Measurements from ENCODE around the gene USP51. TPM values are rescaled to one million over a fixed set of nuclear protein-coding genes. Genes with fewer than 3 reads are reported as not detected.
"Not testable (repeated sequence)": the region's sequence is repeated elsewhere in the genome, so short reads cannot be mapped to it uniquely, and the experiment has no call there.

USP51 gene
- total RNA-seq, 1 experiment from 2014 or later: 0.91 TPM

DNA sequence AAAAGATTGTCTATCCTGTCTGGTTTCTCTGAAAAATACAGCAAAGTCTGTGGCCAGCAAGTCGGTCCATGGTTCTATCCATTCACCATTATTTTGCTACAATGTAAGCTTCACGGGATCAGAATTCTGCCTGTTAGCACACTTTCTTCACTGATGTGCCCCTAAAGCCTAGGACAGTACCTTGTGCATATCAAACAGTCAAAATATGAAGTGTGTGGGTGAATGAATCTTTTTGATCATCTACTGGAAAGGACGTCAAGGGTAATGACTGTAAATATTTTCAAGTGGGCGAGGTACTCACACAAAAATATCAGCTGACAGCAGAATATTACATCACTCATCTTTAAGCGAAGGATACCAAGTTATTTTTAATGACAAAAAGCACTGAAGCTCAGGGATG lies 24.5 kb downstream of the USP51 start:
- DNase-seq (ENCODE audit: low spot score): not testable (repeated sequence)

DNA sequence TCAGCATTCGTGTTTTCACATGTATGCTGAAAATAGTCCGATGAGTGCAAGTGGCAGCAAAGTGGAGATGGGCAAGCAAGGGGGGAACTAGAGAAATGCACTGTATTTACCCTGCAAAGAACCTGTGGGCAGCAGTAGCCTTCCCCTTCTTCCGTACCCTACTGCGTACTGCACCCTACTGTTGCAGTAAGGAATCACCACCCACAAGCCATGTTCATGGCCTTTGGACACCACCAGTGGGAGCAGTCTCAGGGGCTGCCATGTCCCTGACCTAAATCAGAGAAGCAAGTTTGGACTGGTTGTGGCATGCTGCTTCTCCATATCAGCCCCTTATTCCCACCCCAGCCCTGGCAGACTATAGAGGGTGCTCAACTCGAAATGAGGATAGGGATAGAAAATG lies 25.6 kb downstream of the USP51 start:
- not testable (repeated sequence) for DNase-seq (ENCODE audit: low spot score)

DNA sequence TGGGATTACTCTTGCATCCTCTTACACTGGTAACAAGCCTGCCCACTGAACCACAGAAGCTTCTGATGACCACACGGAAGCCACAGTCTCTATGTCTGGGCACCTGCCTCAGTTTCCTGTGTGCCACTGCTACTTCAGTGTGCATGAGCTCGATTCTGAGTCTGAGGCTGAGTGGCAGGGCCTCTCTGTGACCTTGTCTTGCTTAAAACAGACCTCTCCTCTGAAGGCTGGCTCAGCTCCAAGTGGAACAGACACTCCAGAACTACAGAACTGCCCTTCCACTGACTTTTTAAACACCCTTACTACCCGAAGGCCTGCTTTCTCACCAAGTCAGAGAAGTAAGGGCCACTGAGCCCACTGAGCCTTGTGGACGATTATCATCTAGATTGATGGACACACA lies 29.7 kb downstream of the USP51 start:
- not testable (repeated sequence) for DNase-seq (ENCODE audit: low spot score)

DNA sequence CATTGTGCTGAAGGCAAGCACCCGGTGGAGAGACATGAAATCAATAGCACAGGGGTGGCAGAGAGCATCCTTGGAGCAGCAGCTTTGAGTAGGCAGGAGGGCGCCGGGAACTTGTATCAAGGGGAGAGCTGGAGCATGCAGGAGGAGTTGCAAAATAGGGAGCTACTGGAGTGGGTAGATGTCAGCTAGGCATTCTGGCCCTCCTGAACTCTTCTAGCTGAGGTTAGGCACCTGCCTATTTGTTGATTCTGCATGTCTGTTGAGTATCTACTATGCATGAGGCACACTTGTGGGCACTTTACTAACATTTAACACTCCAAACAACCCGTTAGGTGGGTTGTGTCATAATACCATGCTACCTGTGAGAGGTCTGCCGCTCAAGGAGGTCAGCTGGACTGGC lies 30.2 kb downstream of the USP51 start:
- not testable (repeated sequence) for DNase-seq (ENCODE audit: low spot score)

DNA sequence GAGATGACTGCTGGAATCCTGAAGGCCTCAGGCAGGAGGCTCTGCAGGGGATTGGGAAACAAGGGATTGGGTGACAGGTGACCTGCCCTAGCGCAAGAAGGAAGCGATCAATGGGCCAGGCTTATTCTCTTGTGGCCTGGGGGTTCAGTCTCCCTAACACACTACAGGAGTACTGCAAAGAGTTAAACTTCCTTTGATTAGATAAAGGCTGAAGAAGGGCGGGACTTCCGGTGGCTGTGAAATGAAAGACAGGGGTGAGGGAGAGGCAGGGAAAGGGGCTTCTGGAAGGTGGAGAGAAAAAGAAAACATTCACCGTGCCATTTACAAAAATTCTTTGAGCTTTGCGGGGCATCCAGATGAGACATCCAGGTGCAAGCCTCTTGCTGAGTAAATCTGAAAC lies 33.9 kb downstream of the USP51 start:
- not testable (repeated sequence) for DNase-seq (ENCODE audit: low spot score)

DNA sequence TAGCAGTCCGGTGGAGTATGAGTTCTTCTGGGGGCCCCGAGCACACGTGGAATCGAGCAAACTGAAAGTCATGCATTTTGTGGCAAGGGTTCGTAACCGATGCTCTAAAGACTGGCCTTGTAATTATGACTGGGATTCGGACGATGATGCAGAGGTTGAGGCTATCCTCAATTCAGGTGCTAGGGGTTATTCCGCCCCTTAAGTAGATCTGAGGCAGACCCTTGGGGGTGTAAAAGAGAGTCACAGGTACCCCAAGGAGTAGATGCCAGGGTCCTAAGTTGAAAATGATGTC lies 36.9 kb downstream of the USP51 start:
- DNase-seq (ENCODE audit: low spot score): no peak

DNA sequence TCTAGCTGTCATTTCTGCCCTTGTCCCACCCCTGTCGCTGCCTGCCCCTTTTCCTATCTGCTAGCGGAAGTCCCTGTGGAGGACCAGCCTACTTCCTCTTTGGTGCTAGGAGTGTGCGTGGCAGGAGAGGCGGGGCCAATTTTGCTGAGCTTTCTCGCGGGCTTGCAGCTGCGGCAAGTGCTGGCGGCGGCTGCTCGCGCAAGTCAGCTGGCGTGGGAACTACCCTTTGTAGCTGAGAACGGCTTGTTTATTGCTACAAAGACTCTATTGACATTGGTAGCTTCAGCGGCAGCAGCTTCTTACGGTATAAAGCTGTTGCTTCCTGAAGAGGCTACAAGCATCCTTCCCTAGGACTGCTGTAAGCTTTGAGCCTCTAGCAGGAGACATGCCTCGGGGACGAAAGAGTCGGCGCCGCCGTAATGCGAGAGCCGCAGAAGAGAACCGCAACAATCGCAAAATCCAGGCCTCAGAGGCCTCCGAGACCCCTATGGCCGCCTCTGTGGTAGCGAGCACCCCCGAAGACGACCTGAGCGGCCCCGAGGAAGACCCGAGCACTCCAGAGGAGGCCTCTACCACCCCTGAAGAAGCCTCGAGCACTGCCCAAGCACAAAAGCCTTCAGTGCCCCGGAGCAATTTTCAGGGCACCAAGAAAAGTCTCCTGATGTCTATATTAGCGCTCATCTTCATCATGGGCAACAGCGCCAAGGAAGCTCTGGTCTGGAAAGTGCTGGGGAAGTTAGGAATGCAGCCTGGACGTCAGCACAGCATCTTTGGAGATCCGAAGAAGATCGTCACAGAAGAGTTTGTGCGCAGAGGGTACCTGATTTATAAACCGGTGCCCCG lies 37.4 kb downstream of the USP51 start, which contains the start of gene MAGEH1:
Gene MAGEH1 (plus strand): TSS at position 138 of the 843 bp plus-strand sequence. CDS start 248 bp downstream, at position 386.
- DNase-seq (ENCODE audit: low spot score): peak; percentile 84

DNA sequence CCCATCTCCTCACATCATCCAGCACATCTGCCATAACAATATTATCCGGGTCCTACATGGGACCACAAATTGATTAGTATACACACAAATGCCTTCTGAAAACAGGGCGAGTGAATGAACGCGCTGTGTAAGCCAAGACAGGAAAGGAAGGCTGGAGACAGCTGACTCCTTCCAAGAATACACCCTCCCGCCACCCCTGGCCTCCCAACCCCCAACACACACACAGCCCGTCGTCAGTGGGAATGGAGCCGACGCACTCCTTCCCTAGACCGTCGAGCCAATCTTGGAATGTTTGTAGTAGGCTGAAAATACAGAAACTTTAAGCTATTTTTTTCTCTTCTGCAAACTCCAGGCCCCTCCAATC lies 38.0 kb downstream of the USP51 start:
- no peak for DNase-seq (ENCODE audit: low spot score)

DNA sequence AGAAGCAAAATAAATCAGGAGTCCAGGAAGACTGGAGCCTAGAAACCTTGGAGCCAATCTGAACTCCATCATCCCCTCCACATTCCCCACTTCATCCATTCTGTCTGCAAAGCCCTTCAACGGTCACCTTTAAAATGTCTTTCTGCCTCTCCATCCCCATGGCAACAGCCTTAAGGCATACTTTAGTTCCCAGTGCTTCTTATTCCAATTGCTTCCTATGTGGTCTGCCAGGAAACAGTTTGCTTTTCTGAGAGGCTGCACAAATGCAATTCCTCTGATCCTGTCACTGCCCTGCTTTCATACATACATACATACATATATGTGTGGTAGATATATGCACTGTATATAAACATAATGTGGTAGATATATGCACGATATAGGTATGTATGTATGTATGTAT lies 38.5 kb downstream of the USP51 start:
- DNase-seq (ENCODE audit: low spot score): no peak

DNA sequence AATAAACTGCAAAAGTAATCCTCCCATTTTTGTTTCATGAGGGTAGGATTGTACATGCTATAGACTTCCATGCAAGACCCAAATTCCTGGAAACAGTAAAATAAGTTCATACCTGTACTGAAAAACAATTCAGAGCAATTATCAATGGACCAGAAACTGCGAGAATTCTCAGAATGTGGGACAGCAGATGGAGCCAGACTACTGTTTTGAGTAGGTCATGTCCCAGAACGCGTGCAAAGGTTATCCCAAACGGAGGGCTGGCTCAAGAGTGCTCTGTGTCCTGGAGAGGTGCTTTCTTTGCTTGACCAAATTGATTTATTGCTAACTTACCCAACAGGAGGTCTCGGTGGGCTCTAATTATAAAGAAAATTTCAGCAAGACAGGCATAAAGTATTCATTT lies 39.4 kb downstream of the USP51 start:
- no peak for DNase-seq (ENCODE audit: low spot score)

DNA sequence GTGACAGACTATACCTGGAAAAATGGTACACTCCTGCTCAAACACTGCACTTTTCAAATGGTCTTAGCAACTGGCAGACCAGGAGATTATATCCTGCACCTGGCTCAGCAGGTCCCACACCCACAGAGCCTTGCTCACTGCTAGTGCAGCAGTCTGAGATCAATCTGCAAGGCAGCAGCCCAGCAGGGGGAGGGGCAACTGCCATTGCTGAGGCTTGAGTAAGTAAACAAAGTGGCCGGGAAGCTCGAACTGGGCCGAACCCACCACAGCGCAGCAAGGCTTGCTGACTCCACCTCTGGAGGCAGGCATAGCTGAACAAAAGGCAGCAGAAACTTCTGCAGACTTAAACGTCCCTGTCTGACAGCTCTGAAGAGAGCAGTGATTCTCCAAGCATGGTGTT lies 46.2 kb downstream of the USP51 start:
- not testable (repeated sequence) for DNase-seq (ENCODE audit: low spot score)

Other genes starting within 250 kb of the USP51 start
- gene PAGE3, start 224.9 kb downstream of the USP51 start, total RNA-seq (2014; rRNA removed; shearing (Covaris generic)): not detected in 2 replicates
- gene MAGEH1, start 37.7 kb downstream of the USP51 start, total RNA-seq (2014; rRNA removed; shearing (Covaris generic)): 44.3 and 44.5 TPM in 2 replicates
- 7.5 and 8.1 TPM in 2 replicates for gene FOXR2, start 133.6 kb upstream of the USP51 start, total RNA-seq (2014; rRNA removed; shearing (Covaris generic))
- gene RRAGB, start 227.9 kb upstream of the USP51 start, total RNA-seq (2014; rRNA removed; shearing (Covaris generic)): 7.0 and 8.9 TPM in 2 replicates

Data from H4 (cell line).